ENCODE measurements around the gene SLC6A2.

Gene SLC6A2

DNA sequence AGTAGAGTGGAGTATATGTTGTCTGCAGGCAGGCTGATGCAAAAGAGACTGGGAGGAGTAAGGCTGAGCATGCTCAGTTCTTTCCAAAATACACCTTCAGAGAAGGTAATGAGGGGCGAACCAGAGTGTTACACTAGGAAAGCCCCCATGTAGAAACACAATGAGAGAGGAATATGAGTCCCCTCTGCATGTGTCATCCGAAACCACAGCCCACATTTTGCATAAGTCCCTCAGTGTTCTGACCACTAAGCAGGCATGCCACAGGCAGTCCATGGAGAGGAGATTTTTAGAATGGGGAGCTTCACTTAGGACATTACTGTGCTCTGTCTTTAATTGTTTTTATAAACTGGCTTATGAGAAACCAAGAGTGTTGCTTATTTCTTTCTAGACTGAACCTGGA lies 32.0 kb downstream of the SLC6A2 start:
- H3K4me3 ChIP-seq (ENCODE audit: low read depth, low read length), result no peak overlapping the region
- no peak for TF ChIP-seq CTCF (IDR thresholded peaks at IDR 0.05; ENCODE audit: borderline replicate concordance, insufficient read depth, low read depth, low read length)

- no peak for TF ChIP-seq CTCF (IDR thresholded peaks at IDR 0.05; ENCODE audit: borderline replicate concordance, insufficient read depth, low read depth, low read length)
Observed at GRCh38 chr16:55690841-55691240, 35.1 kb downstream of the SLC6A2 start.

GRCh38 chr16:55691771-55692170 lies 36.0 kb downstream of the SLC6A2 start:
- no peak overlapping the region for H3K4me3 ChIP-seq (ENCODE audit: low read depth, low read length)
- no peak for TF ChIP-seq CTCF (IDR thresholded peaks at IDR 0.05; ENCODE audit: borderline replicate concordance, insufficient read depth, low read depth, low read length)

More at GRCh38 chr16:55690841-55691240, 35.1 kb downstream of the SLC6A2 start:
- no peak overlapping the region for H3K4me3 ChIP-seq (ENCODE audit: low read depth, low read length)

- no peak overlapping the region for H3K4me3 ChIP-seq (ENCODE audit: low read depth, low read length)
- TF ChIP-seq CTCF (IDR thresholded peaks at IDR 0.05; ENCODE audit: borderline replicate concordance, insufficient read depth, low read depth, low read length), result no peak
Observed at GRCh38 chr16:55695595-55695994, 39.8 kb downstream of the SLC6A2 start.

DNA sequence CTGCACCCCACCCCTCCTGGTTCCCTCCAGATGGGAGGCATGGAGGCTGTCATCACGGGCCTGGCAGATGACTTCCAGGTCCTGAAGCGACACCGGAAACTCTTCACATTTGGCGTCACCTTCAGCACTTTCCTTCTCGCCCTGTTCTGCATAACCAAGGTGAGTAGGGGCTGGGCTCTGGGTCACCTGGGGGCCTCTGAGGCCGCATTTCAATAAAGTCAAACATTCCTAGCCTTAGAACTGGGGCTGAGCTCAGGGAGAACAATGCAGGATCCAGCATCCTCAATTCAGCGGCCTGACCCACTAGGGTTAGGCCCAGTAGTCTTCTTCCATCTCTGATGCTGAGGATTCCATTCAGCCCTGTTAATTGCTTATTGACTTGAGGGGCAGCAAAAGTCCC lies 42.1 kb downstream of the SLC6A2 start:
- TF ChIP-seq CTCF (IDR thresholded peaks at IDR 0.05; ENCODE audit: borderline replicate concordance, insufficient read depth, low read depth, low read length), result no peak
- H3K4me3 ChIP-seq (ENCODE audit: low read depth, low read length), result no peak overlapping the region

GRCh38 chr16:55698331-55698730 lies 42.5 kb downstream of the SLC6A2 start:
- H3K4me3 ChIP-seq (ENCODE audit: low read depth, low read length), result no peak overlapping the region
- TF ChIP-seq CTCF (IDR thresholded peaks at IDR 0.05; ENCODE audit: borderline replicate concordance, insufficient read depth, low read depth, low read length), result no peak

- no peak for TF ChIP-seq CTCF (IDR thresholded peaks at IDR 0.05; ENCODE audit: borderline replicate concordance, insufficient read depth, low read depth, low read length)
- H3K4me3 ChIP-seq (ENCODE audit: low read depth, low read length), result no peak overlapping the region
Observed at GRCh38 chr16:55698946-55699345, 43.2 kb downstream of the SLC6A2 start.
